DOHH2 (cell line): ENCODE data around the gene DCP1B.

Experiments used
- EZH2phosphoT487 ChIP-seq: fragments of 200-600 bp; sonication (generic); IDR thresholded peaks from 2 replicates; pipeline ENCODE4 v1.6.1; 2017; ENCODE audit warnings: borderline replicate concordance, mild to moderate bottlenecking, antibody characterized with exemption, low read length, moderate library complexity, mixed read lengths
- TF ChIP-seq, protein P1 (sequence below): fragments of 200-600 bp; sonication (generic); IDR thresholded peaks from one replicate; pipeline ENCODE4 v1.5.1; 2014; ENCODE audit warnings: antibody characterized with exemption, mild to moderate bottlenecking, low read depth, low read length; ENCODE audit not compliant: poor library complexity, severe bottlenecking

DNA sequence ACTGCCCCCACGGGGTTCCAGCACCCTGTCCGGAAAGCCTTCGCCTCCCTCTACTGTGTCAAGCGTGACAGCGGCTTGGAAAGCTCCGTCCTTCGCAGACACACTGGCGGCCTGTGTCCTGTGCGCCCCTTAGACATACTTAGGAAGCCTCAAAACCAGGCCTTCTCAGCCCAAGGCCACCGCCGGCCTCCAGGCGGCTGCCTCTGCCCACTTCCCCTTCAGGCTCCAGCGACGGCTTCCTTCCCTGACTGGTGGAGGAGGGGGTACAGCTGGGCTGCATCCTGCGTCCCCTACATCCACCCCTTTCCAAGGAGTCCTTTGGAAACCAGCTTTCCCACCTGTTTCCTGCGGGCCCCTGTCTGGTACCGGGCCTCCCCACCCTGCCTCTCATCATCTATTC lies 83.3 kb downstream of the DCP1B start:
- TF ChIP-seq, protein P1, sequence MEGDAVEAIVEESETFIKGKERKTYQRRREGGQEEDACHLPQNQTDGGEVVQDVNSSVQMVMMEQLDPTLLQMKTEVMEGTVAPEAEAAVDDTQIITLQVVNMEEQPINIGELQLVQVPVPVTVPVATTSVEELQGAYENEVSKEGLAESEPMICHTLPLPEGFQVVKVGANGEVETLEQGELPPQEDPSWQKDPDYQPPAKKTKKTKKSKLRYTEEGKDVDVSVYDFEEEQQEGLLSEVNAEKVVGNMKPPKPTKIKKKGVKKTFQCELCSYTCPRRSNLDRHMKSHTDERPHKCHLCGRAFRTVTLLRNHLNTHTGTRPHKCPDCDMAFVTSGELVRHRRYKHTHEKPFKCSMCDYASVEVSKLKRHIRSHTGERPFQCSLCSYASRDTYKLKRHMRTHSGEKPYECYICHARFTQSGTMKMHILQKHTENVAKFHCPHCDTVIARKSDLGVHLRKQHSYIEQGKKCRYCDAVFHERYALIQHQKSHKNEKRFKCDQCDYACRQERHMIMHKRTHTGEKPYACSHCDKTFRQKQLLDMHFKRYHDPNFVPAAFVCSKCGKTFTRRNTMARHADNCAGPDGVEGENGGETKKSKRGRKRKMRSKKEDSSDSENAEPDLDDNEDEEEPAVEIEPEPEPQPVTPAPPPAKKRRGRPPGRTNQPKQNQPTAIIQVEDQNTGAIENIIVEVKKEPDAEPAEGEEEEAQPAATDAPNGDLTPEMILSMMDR, result no peak
- TF ChIP-seq EZH2phosphoT487, result no peak
